Kasumi-1 (cell line): Measurements from ENCODE around the gene EPHA4.

Source experiments
- DNase-seq, 2 experiments: peaks; one replicate each; lab custom pipeline; 2025; lab: John Stamatoyannopoulos, UW

The EPHA4 gene

GRCh38 chr2:221392228-221392881, 179.7 kb downstream of the EPHA4 start:
- no peak for DNase-seq

- no peak for DNase-seq
Observed at GRCh38 chr2:221390878-221391277, 181.2 kb downstream of the EPHA4 start.

- no peak for DNase-seq
Observed at GRCh38 chr2:221389904-221390303, 182.2 kb downstream of the EPHA4 start.

- DNase-seq: no peak
Observed at GRCh38 chr2:221389421-221389820, 182.7 kb downstream of the EPHA4 start.

GRCh38 chr2:221388891-221389290, 183.2 kb downstream of the EPHA4 start:
- DNase-seq: no peak

GRCh38 chr2:221385716-221386115, 186.4 kb downstream of the EPHA4 start:
- no peak for DNase-seq

GRCh38 chr2:221381928-221382488, 190.1 kb downstream of the EPHA4 start:
- DNase-seq: no peak

- no peak for DNase-seq
Observed at GRCh38 chr2:221380686-221381085, 191.4 kb downstream of the EPHA4 start.

GRCh38 chr2:221380062-221380461, 192.0 kb downstream of the EPHA4 start:
- DNase-seq: no peak

- no peak for DNase-seq
Observed at GRCh38 chr2:221377597-221377996, 194.5 kb downstream of the EPHA4 start.

- DNase-seq: no peak
Observed at GRCh38 chr2:221377066-221377465, 195.0 kb downstream of the EPHA4 start.

- DNase-seq: no peak
Observed at GRCh38 chr2:221374234-221374633, 197.9 kb downstream of the EPHA4 start.

GRCh38 chr2:221372907-221373306, 199.2 kb downstream of the EPHA4 start:
- no peak for DNase-seq

- DNase-seq: no peak
Observed at GRCh38 chr2:221372159-221372884, 199.8 kb downstream of the EPHA4 start.

- no peak for DNase-seq
Observed at GRCh38 chr2:221371347-221371746, 200.8 kb downstream of the EPHA4 start.

GRCh38 chr2:221370857-221371211, 201.3 kb downstream of the EPHA4 start:
- no peak for DNase-seq

GRCh38 chr2:221370076-221370856, 201.8 kb downstream of the EPHA4 start:
- no peak for DNase-seq
